Lower leg skin (tissue), 3 donors: ENCODE results near the gene PPP2R3A.

Experiments
- POLR2A ChIP-seq, 2 donors: fragments of 450-650 bp; IDR thresholded peaks; one replicate each; pipeline ENCODE4 v1.6.1; 2016 to 2017; ENCODE audit warnings: antibody characterized with exemption in 2 of 2, mild to moderate bottlenecking in 1 of 2, moderate library complexity in 1 of 2
- TF ChIP-seq, protein P1 (sequence below), 3 donors: fragments of 450-650 bp; IDR thresholded peaks; one replicate each; pipeline ENCODE4 v1.5.1; 2016; ENCODE audit warnings: antibody characterized with exemption in 3 of 3, mild to moderate bottlenecking in 3 of 3, moderate library complexity in 2 of 3

DNA sequence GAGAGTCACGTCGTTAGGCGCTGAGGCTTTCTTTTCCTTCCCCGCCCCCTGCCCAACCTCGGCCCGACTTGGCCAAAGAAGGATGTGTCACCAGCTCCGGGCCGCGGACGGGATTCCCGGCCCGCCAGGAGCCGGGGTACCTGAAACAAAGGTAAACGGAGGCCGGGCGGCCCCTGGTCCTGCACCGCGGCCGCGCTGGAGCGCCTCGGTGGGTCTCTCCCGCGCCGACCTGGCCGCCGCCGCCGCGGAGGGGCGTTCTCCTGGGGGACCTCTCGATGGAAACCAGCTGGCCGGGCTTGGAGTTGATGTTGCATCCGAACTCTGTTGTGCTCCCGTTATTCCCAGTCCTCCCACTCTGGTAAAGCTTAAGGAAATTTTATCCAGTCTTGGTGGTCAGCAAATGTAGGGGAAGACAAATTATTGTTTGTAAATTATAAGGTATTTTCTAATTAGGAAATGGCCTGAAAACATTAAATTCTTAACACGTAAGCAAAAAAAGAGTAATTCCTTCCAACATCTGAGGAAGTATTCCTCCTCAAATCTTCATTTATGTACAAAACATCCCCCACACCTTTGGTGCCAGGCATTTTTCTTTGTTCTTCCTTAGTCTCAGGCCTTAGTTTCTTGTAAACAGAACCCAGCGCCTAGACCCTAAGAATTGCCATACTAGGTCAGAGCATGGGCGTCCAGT, 888 bp downstream of the PPP2R3A start:
- TF ChIP-seq, protein P1, sequence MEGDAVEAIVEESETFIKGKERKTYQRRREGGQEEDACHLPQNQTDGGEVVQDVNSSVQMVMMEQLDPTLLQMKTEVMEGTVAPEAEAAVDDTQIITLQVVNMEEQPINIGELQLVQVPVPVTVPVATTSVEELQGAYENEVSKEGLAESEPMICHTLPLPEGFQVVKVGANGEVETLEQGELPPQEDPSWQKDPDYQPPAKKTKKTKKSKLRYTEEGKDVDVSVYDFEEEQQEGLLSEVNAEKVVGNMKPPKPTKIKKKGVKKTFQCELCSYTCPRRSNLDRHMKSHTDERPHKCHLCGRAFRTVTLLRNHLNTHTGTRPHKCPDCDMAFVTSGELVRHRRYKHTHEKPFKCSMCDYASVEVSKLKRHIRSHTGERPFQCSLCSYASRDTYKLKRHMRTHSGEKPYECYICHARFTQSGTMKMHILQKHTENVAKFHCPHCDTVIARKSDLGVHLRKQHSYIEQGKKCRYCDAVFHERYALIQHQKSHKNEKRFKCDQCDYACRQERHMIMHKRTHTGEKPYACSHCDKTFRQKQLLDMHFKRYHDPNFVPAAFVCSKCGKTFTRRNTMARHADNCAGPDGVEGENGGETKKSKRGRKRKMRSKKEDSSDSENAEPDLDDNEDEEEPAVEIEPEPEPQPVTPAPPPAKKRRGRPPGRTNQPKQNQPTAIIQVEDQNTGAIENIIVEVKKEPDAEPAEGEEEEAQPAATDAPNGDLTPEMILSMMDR (IDR thresholded peaks at IDR 0.05) = no peak
- TF ChIP-seq POLR2A (IDR thresholded peaks at IDR 0.05) = no peak
